Measurements from ENCODE around the gene TBCD.

Gene TBCD

GRCh38 chr17:82858376-82859126, 106.7 kb downstream of the TBCD start:
- DNase-seq (ENCODE audit: low read depth): no peak

- peak; percentile 32 for DNase-seq (ENCODE audit: low read depth)
Measured at GRCh38 chr17:82859431-82860403, 107.9 kb downstream of the TBCD start.

GRCh38 chr17:82860606-82861392, 108.9 kb downstream of the TBCD start:
- DNase-seq (ENCODE audit: low read depth): no peak

GRCh38 chr17:82861393-82861775, 109.5 kb downstream of the TBCD start:
- no peak for DNase-seq (ENCODE audit: low read depth)

- DNase-seq (ENCODE audit: low read depth): no peak
Measured at GRCh38 chr17:82862191-82862590, 110.3 kb downstream of the TBCD start.

GRCh38 chr17:82862737-82863382, 111.0 kb downstream of the TBCD start:
- no peak for DNase-seq (ENCODE audit: low read depth)

GRCh38 chr17:82863383-82863940, 111.6 kb downstream of the TBCD start:
- no peak for DNase-seq (ENCODE audit: low read depth)

- DNase-seq (ENCODE audit: low read depth): peak; percentile 68
Measured at GRCh38 chr17:82863941-82864712, 112.3 kb downstream of the TBCD start.

- no peak for DNase-seq (ENCODE audit: low read depth)
Measured at GRCh38 chr17:82864713-82865248, 112.9 kb downstream of the TBCD start.

GRCh38 chr17:82865274-82865673, 113.4 kb downstream of the TBCD start:
- no peak for DNase-seq (ENCODE audit: low read depth)

GRCh38 chr17:82865774-82866395, 114.0 kb downstream of the TBCD start:
- DNase-seq (ENCODE audit: low read depth): no peak

GRCh38 chr17:82866590-82867191, 114.8 kb downstream of the TBCD start:
- no peak for DNase-seq (ENCODE audit: low read depth)

GRCh38 chr17:82867763-82868325, 116.0 kb downstream of the TBCD start:
- no peak for DNase-seq (ENCODE audit: low read depth)

GRCh38 chr17:82868715-82869131, 116.9 kb downstream of the TBCD start:
- DNase-seq (ENCODE audit: low read depth): no peak

GRCh38 chr17:82869536-82869935, 117.7 kb downstream of the TBCD start:
- no peak for DNase-seq (ENCODE audit: low read depth)

- no peak for DNase-seq (ENCODE audit: low read depth)
Measured at GRCh38 chr17:82870091-82870491, 118.2 kb downstream of the TBCD start.

- no peak for DNase-seq (ENCODE audit: low read depth)
Measured at GRCh38 chr17:82870541-82870940, 118.7 kb downstream of the TBCD start.

GRCh38 chr17:82871056-82871775, 119.4 kb downstream of the TBCD start:
- no peak for DNase-seq (ENCODE audit: low read depth)
